ENCODE data around the gene AFMID. TPM values are rescaled to one million over a fixed set of nuclear protein-coding genes. Genes with fewer than 3 reads are reported as not detected.
"Not testable (repeated sequence)": the region's sequence is repeated elsewhere in the genome, so short reads cannot be mapped to it uniquely, and the experiment has no call there.

The AFMID gene
- total RNA-seq, 4 donors from 2014 or later = 11.7 to 14.3 (median 12.1) TPM

GRCh38 chr17:78231991-78232858 lies 45.1 kb downstream of the AFMID start:
- in situ Hi-C loops (cut with MboI; ENCODE audit: low sequenced_read_pairs in 4 of 4) (no loop called here), intact Hi-C loops (cut with DNase I; ENCODE audit: low total_unique reads) (no loop called here)
- Histone ChIP-seq H3K9me3 (no peaks in the 10 kb centered on the region), H3K27me3 (peaks cover 21 to 33% (median 22%) of the 10 kb centered on the region in 3 donors), H3K36me3 (no peaks in the 10 kb centered on the region), H3K4me1 (no peaks in the 10 kb centered on the region), H3K27ac (no peak overlapping the region), H3K4me3 (no peak overlapping the region)
- DNase-seq (no peak), ATAC-seq (no peak)
- TF ChIP-seq, protein P1, sequence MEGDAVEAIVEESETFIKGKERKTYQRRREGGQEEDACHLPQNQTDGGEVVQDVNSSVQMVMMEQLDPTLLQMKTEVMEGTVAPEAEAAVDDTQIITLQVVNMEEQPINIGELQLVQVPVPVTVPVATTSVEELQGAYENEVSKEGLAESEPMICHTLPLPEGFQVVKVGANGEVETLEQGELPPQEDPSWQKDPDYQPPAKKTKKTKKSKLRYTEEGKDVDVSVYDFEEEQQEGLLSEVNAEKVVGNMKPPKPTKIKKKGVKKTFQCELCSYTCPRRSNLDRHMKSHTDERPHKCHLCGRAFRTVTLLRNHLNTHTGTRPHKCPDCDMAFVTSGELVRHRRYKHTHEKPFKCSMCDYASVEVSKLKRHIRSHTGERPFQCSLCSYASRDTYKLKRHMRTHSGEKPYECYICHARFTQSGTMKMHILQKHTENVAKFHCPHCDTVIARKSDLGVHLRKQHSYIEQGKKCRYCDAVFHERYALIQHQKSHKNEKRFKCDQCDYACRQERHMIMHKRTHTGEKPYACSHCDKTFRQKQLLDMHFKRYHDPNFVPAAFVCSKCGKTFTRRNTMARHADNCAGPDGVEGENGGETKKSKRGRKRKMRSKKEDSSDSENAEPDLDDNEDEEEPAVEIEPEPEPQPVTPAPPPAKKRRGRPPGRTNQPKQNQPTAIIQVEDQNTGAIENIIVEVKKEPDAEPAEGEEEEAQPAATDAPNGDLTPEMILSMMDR (IDR thresholded peaks at IDR 0.05 in 4 of 5, conservative IDR thresholded peaks at IDR 0.05 in 1 of 5) = no peak
- TF ChIP-seq POLR2A (IDR thresholded peaks at IDR 0.05) = no peak

GRCh38 chr17:78232859-78233173 lies 45.7 kb downstream of the AFMID start:
- intact Hi-C loops (cut with DNase I; ENCODE audit: low total_unique reads) = no loop called here

GRCh38 chr17:78233678-78234077 lies 46.5 kb downstream of the AFMID start:
- no peaks in the 10 kb centered on the region for H3K9me3 ChIP-seq
- ATAC-seq (no peak), DNase-seq (no peak)
- H3K4me1 ChIP-seq = peaks cover 0 to 4% of the 10 kb centered on the region in 2 donors
- no peak for TF ChIP-seq POLR2A (IDR thresholded peaks at IDR 0.05)
- TF ChIP-seq, protein P1 (IDR thresholded peaks at IDR 0.05 in 4 of 5, conservative IDR thresholded peaks at IDR 0.05 in 1 of 5) = no peak
- no peaks in the 10 kb centered on the region for H3K36me3 ChIP-seq
- in situ Hi-C loops (cut with MboI; ENCODE audit: low sequenced_read_pairs in 4 of 4) (no loop called here), intact Hi-C loops (cut with DNase I; ENCODE audit: low total_unique reads) (no loop called here)
- peaks cover 18 to 30% (median 21%) of the 10 kb centered on the region in 3 donors for H3K27me3 ChIP-seq
- H3K4me3 ChIP-seq = no peak overlapping the region
- no peak overlapping the region for H3K27ac ChIP-seq

More at GRCh38 chr17:78232859-78233173, 45.7 kb downstream of the AFMID start:
- Histone ChIP-seq H3K27ac (no peak overlapping the region), H3K9me3 (no peaks in the 10 kb centered on the region), H3K27me3 (peaks cover 18 to 30% (median 21%) of the 10 kb centered on the region in 3 donors), H3K4me1 (peaks cover 0 to 4% of the 10 kb centered on the region in 2 donors), H3K4me3 (no peak overlapping the region), H3K36me3 (no peaks in the 10 kb centered on the region)
- in situ Hi-C loops (cut with MboI; ENCODE audit: low sequenced_read_pairs in 4 of 4) = no loop called here
- DNase-seq = no peak
- TF ChIP-seq, protein P1 (IDR thresholded peaks at IDR 0.05 in 4 of 5, conservative IDR thresholded peaks at IDR 0.05 in 1 of 5) = no peak
- TF ChIP-seq POLR2A (IDR thresholded peaks at IDR 0.05) = no peak
- ATAC-seq = no peak

- H3K9me3 ChIP-seq = no peaks in the 10 kb centered on the region
- in situ Hi-C loops (cut with MboI; ENCODE audit: low sequenced_read_pairs in 4 of 4) (no loop called here), intact Hi-C loops (cut with DNase I; ENCODE audit: low total_unique reads) (no loop called here)
- no peaks in the 10 kb centered on the region for H3K36me3 ChIP-seq
- ATAC-seq (no peak), DNase-seq (no peak)
- H3K4me1 ChIP-seq = peaks cover 0 to 4% of the 10 kb centered on the region in 2 donors
- TF ChIP-seq, protein P1 (IDR thresholded peaks at IDR 0.05 in 4 of 5, conservative IDR thresholded peaks at IDR 0.05 in 1 of 5) = no peak
- no peak for TF ChIP-seq POLR2A (IDR thresholded peaks at IDR 0.05)
- peaks cover 18 to 30% (median 21%) of the 10 kb centered on the region in 3 donors for H3K27me3 ChIP-seq
- peak overlapping the region in 2 of 4 donors; percentile 38 to 58 for H3K27ac ChIP-seq
- H3K4me3 ChIP-seq = no peak overlapping the region
These were observed 47.2 kb downstream of the AFMID start for GRCh38 chr17:78234261-78234865.

GRCh38 chr17:78235022-78235421 lies 47.9 kb downstream of the AFMID start:
- in situ Hi-C loops (cut with MboI; ENCODE audit: low sequenced_read_pairs in 4 of 4); DNase-seq; H3K36me3 ChIP-seq; intact Hi-C loops (cut with DNase I; ENCODE audit: low total_unique reads); H3K4me3 ChIP-seq; H3K4me1 ChIP-seq; ATAC-seq; H3K9me3 ChIP-seq: not testable (repeated sequence)
- Histone ChIP-seq H3K27me3 (peaks cover 18 to 28% (median 21%) of the 10 kb centered on the region in 3 donors), H3K27ac (peak overlapping the region in 2 of 4 donors; percentile 38 to 58)
